Stimulated activated CD8-positive, alpha-beta memory T cell treated with anti-CD3 and anti-CD28 coated beads, Interleukin-12 subunit alpha, Interleukin-12 subunit beta, amount 100 ng/mL, for 24 hours (primary cell): ENCODE measurements around the gene VOPP1.

Source experiments
- DNase-seq: peaks from one replicate; pipeline ENCODE4 v3.0.0-alpha.2; 2020; ENCODE audit errors: extremely low read depth

The VOPP1 gene

DNA sequence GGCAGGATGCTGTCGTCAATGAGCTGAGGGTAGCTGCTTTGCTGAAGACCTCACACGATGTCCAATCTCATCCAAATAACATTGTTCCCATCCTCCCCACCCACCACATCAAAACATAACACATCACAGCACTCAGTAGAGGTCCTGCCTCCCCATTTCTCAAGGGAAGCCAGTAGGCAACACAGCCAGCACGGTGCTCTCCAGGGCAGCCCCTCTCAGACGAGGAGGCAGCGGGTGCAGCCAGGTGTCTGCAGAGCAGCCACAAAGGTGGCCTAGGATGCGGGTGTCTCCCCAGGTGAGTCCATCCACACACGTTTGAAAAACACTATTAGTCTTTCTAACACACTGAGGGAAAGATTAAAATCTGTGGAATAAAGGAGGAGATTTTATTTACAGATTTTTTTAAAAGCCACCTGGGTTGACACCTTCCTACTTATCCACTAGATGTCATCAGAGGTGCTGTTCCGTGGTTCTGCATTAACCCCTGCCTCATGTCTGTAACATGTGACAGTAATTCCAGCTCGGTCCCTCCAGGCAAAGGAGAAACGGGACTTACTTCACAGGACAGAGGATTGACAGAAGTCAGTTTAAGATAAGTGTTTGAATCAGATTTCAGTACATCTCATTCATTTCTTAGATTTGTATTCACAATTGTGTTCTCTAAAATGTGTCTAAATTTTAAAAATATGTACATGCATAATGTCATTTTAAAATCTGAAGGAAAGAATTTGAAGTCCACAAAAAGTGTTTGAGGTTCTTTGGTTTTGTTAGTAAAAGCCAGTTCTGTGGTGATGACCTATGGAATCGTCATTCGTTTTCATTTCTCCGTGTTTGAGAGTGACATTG, 139.1 kb downstream of the VOPP1 start:
- DNase-seq, result no peak

DNA sequence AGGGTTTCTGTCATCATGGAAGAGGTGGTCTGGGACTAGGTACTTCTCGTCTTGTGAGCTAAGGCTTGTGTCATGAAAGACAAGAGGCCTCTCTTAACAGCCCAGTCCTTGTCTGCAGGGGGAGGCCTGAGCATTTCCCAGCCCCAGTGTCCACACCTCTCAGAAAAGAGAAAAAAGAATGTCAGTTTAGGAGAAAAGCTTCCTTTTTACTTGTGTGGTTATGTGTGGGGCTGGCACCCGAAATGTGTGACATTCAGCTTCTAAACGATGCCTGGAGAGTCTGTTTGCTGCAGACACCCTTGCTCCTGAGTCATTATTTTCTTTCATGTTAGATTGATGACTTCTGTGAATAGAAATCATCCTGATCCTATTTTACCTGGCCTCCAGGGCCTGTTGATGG, 139.8 kb downstream of the VOPP1 start:
- DNase-seq, result no peak

DNA sequence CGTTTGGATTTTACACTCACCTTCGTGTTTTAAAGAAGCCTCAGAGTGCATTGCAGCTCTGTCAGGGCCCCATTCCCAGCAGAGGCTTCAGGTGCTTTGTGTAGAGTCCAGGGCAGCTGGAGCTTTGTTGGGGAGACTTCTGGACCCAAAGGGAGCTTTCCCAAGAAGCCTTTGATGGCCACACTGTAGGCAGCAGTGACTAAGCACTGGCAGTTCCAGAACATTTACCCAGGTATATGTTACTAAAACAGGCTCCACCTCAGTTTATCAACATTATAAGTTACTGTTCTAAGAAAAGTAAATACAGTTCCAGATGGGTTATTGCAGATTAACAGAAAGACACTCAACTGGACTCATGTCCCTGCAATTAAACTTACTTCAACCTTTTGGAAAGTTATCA, 140.4 kb downstream of the VOPP1 start:
- DNase-seq, result no peak

DNA sequence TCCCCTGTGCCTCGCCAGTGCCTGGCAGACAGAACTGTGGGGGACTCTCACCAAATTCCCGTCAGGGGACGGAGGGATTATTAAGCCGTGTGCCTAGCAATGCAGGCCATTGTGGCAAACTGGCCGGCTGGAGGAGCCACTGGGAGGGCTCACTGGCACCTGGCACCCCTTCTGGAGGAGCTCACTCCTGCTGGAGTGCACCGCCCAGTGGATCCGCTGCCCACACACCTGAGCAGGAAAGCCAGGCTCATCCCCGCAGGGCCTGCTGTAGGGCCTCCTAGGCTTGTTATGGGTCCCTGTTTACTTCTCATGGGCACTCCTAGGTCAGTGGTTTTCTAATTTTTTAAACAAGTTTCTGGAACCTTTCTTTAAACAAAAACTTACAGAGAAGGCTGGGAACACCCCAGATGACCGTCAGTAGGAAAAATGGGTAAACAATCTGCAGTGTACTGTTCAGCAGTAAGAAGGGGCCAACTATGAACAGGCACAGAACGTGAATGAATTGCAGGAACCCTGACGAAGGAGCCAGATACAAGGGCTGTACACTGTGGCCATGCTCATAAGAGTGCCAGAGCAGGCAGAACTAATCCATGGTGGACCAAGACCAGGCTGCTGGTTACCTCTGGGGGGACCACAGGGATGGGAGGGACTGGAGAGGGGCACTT, 142.3 kb downstream of the VOPP1 start:
- no peak for DNase-seq

DNA sequence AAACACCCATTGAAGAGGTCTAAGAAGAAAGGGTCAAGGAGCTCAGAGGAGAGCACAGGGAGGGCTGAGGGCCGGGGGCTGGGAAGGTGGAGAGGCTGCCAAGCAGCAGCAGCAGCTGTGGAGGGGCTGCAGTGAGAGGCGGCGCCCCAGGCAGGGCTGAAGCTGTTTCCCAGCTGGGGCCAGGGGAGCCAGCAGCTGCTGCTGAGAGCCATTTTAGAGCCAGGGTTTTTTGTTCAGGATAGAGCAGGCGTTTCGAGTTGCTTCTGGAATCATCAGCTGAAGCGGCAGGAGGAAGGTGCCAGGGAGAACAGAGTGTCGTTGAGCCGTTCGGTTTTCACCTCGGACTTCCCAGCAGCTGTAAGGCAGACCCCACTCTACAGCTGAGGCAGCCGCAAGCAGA, 144.5 kb downstream of the VOPP1 start:
- DNase-seq, result no peak

DNA sequence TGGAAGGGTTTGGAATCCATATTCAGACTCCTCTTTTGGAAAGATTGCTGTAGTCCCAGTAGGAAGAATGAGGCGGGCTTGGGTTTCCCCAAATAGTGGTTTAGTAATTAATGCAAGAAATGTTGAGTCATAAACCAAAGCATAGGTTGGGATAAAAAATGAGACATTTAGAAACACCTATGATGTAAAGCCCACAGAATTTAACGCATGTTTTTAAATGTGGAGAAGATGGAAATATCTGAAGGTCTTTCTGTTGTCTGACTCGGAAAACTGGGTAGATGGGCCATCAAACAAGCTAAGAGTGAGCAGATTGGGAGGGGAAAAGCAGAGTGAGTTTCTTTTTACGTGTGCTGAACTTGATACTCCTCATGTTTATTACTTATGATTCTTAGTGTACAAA, 145.0 kb downstream of the VOPP1 start:
- no peak for DNase-seq

DNA sequence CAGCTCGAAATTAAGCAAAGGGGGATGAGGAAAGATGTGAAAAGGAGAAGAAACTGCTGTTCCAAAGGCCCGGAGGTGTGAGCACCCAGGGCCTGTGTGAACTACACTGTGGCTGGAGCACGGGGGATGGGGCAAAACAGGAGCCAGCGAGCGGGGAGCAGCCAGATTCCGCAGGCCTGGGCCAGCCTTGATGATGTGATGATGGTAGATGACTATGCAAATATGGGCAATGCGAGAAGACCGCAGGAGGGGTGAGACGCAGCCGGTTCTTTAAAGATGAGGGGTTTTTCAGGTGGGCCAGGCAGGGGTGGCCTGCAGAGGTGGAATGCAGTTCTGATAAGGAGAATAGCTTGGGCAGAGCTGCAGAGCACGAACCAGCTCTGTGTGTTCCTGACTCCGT, 145.6 kb downstream of the VOPP1 start:
- DNase-seq, result no peak

DNA sequence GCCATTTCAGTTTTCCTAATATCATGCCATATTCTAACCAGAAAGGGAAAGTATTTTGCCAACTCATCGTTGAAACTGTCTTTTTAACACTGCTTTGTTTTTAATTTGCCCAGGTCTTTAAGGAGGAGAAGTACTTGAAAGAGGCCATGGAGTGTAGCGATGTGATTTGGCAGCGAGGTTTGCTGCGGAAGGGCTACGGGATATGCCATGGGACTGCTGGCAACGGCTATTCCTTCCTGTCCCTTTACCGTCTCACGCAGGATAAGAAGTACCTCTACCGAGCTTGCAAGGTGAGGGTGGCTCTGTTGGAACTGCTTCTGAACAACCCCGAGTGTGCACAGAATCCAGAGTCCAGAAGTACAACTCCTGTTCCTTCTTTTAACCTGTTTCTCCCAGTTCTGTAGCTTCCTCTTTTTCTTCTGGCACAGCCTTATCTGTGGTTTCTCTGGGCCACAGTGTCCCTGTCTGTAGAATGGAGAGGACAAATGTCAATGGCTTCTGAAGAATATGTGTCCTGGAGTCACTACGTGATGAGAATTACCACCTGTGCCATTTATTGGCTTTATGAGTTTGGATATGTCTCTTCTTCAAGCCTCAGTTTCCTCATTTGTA, 147.1 kb downstream of the VOPP1 start:
- DNase-seq, result no peak

DNA sequence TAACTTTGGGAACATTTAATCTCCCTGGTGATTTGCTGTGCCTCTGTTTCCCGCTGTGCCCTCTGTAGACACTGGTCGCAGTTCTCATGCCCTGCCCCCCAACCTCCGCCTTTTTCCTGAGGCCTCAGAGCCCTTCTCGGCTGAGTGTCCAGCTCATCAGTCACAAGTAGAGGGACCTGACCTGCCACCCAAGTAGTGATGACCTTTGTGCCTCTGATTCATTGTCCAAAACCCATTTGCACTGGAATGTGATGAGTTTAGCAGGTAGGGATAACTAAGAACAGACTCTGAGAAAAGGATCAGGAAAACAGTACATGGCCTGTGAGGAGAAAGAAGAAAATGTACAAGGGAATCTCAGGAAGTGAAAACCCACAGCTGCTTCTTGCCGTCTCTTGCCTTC, 148.4 kb downstream of the VOPP1 start:
- no peak for DNase-seq

DNA sequence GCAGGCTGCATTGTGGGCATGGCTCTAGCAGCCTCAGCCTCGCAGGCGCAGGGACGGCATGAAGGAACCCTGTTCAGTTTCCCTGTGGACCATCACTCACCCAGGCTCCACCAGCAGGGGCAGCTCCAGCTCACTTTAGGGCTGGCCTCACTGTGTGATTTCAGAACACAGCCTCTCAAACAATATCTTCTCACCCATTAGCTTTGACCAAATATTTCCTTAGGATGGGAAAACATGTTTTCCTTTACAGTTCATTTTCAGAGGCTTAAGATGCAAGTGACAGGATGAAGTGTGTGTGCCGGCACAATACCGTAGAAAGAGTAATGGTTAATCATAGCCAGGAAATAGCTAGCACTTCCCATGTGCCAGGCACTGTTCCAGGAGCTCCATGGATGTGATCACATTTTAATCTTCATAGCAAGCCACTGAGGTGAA, 149.0 kb downstream of the VOPP1 start:
- DNase-seq, result no peak
